Body of pancreas (tissue), 4 donors: Measurements from ENCODE around the gene TRAF5. TPM values are rescaled to one million over a fixed set of nuclear protein-coding genes. Genes with fewer than 3 reads are reported as not detected.

Source experiments
- ATAC-seq: fragments of 150-250 bp; one replicate; pipeline ENCODE4 v1.9.1; 2016
- DNase-seq, 4 donors: peaks; one replicate each; pipeline ENCODE4 v3.0.0-alpha.2; 2019
- H3K27ac ChIP-seq, 4 donors: fragments of 200-600 bp; sonication (generic); 1 replicate in 3 of 4; 2 replicates in 1 of 4; pipeline versions ENCODE4 v1.5.1 to v1.6.1; 2016 to 2019; ENCODE audit warnings: mild to moderate bottlenecking in 1 of 4, mixed read lengths in 1 of 4, moderate library complexity in 1 of 4
- H3K27me3 ChIP-seq, 2 donors: fragments of 200-600 bp; sonication (generic); one replicate each; pipeline ENCODE4 v1.6.0; 2016; ENCODE audit warnings: mild to moderate bottlenecking in 1 of 2
- H3K36me3 ChIP-seq, 2 donors: fragments of 200-600 bp; sonication (generic); replicated peaks in 1 of 2; 2 replicates each; pipeline ENCODE4 v1.5.1; 2016; ENCODE audit warnings: low read depth in 2 of 2; ENCODE audit not compliant: insufficient read depth in 1 of 2
- H3K4me1 ChIP-seq: fragments of 200-600 bp; sonication (generic); one replicate; pipeline ENCODE4 v1.6.0; 2016
- H3K4me3 ChIP-seq, 2 donors: fragments of 200-600 bp; sonication (generic); 1 replicate in 1 of 2; 2 replicates in 1 of 2; pipeline ENCODE4 v1.5.1; 2016 to 2019
- H3K9me3 ChIP-seq, 3 donors: fragments of 200-600 bp; sonication (generic); 1 replicate in 2 of 3; 2 replicates in 1 of 3; pipeline ENCODE4 v1.5.1; 2016
- POLR2A ChIP-seq, 3 donors: fragments of 450-650 bp; IDR thresholded peaks; one replicate each; pipeline ENCODE4 v1.6.1; 2016; ENCODE audit warnings: antibody characterized with exemption in 3 of 3, mild to moderate bottlenecking in 2 of 3
- WGBS, 2 donors: methylation state at CpG; one replicate each; pipeline ENCODE4 v1.1.5; 2017; 5-methylcytosine and 5-hydroxymethylcytosine counted together
- intact Hi-C: fragments of 100-400 bp; cut with DNase I; formaldehyde crosslinking; loops from one replicate; pipeline ENCODE4 v1.15.1; 2023
- total RNA-seq, 2 donors: library from RNA; depleted of rRNA; stranded (reverse); fragments of >200 nt; gene quantifications; one replicate each; pipeline ENCODE4 v1.1.0, GENCODE V29; 2016
- TF ChIP-seq, protein P1 (sequence below), 7 experiments: fragments of 450-650 bp in 4 of 7; fragments of 200-600 bp in 3 of 7; sonication (generic) in 3 of 7; IDR thresholded peaks; one replicate each; pipeline ENCODE4 v1.5.1; 2016 to 2019; ENCODE audit warnings: antibody characterized with exemption in 7 of 7

TRAF5 gene
- total RNA-seq, 2 donors from 2014 or later: 35.6 to 37.6 TPM

DNA sequence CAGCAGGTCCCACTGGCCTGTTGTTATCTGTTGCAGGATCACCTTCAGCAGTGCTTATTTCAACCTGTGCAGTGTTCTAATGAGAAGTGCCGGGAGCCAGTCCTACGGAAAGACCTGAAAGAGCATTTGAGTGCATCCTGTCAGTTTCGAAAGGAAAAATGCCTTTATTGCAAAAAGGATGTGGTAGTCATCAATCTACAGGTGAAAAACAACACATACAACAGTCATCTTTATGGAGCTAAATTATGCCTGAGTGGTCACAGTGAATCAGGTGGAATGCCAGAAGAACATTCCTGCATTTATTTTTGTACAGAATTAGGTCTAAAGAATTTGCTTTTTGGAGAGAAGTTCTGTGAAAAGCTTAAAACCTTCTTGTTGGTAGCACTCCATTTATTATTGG is 33.2 kb downstream of the TRAF5 start:
- Histone ChIP-seq H3K9me3 (no peaks in the 10 kb centered on the region), H3K4me3 (no peak overlapping the region), H3K27ac (no peak overlapping the region), H3K36me3 (peaks cover 0 to 4% of the 10 kb centered on the region in 2 donors), H3K4me1 (no peaks in the 10 kb centered on the region), H3K27me3 (no peaks in the 10 kb centered on the region)
- TF ChIP-seq, protein P1, sequence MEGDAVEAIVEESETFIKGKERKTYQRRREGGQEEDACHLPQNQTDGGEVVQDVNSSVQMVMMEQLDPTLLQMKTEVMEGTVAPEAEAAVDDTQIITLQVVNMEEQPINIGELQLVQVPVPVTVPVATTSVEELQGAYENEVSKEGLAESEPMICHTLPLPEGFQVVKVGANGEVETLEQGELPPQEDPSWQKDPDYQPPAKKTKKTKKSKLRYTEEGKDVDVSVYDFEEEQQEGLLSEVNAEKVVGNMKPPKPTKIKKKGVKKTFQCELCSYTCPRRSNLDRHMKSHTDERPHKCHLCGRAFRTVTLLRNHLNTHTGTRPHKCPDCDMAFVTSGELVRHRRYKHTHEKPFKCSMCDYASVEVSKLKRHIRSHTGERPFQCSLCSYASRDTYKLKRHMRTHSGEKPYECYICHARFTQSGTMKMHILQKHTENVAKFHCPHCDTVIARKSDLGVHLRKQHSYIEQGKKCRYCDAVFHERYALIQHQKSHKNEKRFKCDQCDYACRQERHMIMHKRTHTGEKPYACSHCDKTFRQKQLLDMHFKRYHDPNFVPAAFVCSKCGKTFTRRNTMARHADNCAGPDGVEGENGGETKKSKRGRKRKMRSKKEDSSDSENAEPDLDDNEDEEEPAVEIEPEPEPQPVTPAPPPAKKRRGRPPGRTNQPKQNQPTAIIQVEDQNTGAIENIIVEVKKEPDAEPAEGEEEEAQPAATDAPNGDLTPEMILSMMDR (IDR thresholded peaks at IDR 0.05): no peak
- TF ChIP-seq POLR2A (IDR thresholded peaks at IDR 0.05): no peak
- DNase-seq (no peak), ATAC-seq (no peak)
- intact Hi-C loops: no loop called here
- WGBS, 2 donors: 86 to 90% methylated on average over 3 of the region's 3 CpGs

DNA sequence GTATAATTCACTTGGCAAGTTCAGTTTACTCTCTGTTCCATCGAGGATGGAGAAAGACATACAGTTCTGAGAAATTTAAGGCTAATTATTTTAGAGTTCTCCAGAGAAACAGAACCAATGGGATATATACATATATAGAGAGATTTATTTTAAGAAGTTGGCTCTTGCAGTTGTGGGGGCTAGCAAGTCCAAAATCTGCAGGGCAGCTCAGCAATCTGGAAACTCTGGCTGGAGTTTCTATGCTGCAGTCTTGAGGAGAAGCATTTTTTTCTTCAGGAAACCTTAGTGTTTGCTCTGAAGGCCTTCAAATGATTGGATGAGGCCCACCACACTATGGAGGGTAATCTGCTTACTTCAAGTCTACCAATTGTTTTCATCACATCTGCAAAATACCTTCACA is 34.6 kb downstream of the TRAF5 start:
- no peaks in the 10 kb centered on the region for H3K9me3 ChIP-seq
- H3K27me3 ChIP-seq: no peaks in the 10 kb centered on the region
- whole genome bisulfite sequencing, 2 donors: 83 to 85% methylated on average over 1 of the region's 1 CpG
- no peak for TF ChIP-seq POLR2A (IDR thresholded peaks at IDR 0.05)
- H3K36me3 ChIP-seq: peaks cover 0 to 1% of the 10 kb centered on the region in 2 donors
- ATAC-seq (no peak), DNase-seq (no peak)
- H3K4me1 ChIP-seq: no peaks in the 10 kb centered on the region
- intact Hi-C loops: no loop called here
- no peak overlapping the region for H3K27ac ChIP-seq
- H3K4me3 ChIP-seq: no peak overlapping the region

DNA sequence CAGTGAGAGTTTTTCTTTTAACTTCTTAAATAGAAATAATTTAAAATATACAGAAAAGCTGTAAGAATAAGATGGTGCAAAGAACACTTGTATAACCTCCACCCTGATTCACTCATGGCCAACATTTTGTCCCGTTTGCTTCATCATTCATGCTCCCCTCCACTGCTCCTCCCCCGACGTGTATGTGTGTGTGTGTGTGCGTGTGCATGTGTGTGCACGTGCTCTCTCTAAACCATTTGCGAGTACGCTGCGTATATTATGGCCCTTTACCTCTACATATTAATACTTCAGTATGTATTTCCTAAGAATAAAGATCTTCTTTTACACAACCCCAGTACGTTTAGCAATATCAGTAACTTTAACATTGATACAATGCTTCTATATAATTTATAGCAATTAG is 43.0 kb downstream of the TRAF5 start:
- no peak for TF ChIP-seq POLR2A (IDR thresholded peaks at IDR 0.05)
- TF ChIP-seq, protein P1 (IDR thresholded peaks at IDR 0.05): no peak
- ATAC-seq: no peak
- no peak for DNase-seq
- Histone ChIP-seq H3K4me1 (no peaks in the 10 kb centered on the region), H3K9me3 (no peaks in the 10 kb centered on the region), H3K36me3 (no peaks in the 10 kb centered on the region), H3K27ac (no peak overlapping the region), H3K4me3 (no peak overlapping the region), H3K27me3 (no peaks in the 10 kb centered on the region)
- 83 to 90% methylated on average over 9 of the region's 9 CpGs for WGBS, 2 donors
- intact Hi-C loops: no loop called here

DNA sequence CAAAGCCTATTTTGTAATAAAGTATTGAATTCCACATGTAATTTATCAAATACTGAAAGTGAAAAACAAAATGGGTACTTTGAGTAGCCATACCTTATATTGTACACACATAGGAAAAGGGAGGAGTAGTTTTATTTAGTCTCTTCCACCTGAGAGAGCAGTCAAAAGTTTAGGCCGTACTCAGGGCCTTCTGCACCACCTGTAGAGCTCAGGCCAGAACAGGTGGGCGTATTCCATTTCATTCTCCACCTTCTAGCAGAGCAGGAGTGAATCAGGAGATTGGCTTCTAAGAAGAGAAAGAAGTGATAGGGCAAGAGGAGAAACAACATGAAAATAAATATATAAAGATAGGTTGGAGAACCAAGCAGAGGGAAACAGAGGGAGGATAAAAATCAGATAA is 44.0 kb downstream of the TRAF5 start:
- DNase-seq (no peak), ATAC-seq (no peak)
- no peak overlapping the region for H3K27ac ChIP-seq
- intact Hi-C loops: no loop called here
- H3K27me3 ChIP-seq: no peaks in the 10 kb centered on the region
- H3K9me3 ChIP-seq: no peaks in the 10 kb centered on the region
- TF ChIP-seq POLR2A (IDR thresholded peaks at IDR 0.05): no peak
- H3K4me3 ChIP-seq: no peak overlapping the region
- WGBS, 2 donors: 86 to 89% methylated on average over 2 of the region's 2 CpGs
- H3K36me3 ChIP-seq: no peaks in the 10 kb centered on the region
- H3K4me1 ChIP-seq: no peaks in the 10 kb centered on the region

DNA sequence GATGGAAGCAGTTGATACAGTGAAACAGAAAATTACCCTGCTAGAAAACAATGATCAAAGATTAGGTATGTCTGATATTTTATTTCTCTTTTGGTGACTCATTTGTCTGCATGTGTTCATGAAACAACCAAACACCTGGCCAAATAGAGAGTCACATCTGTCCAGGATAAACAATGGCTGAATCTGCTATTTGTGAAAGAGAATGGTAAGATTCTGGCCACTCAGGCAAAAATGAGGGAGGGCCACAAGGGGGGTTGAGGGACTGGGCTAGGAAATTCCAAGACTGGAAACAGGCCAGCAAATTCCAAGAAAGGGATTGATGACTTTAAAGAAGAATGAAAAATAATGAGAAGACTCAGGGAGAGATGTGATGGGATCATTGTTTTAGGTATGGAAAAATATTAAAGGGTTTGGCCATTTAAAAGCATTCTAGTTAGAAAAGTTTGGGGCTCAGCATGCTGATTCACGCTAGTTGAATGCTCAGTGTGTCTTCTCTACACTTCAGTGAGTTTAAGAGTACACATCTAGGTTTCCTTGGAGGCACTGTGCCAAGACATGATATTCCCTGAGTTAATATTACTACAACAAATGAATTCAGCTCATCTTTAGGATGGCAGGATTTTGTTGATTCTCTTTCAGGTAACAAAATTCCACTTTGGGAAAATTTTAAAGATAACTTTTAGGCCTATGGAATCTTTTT is 44.9 kb downstream of the TRAF5 start:
- ATAC-seq (no peak), DNase-seq (no peak)
- no peaks in the 10 kb centered on the region for H3K27me3 ChIP-seq
- H3K4me3 ChIP-seq: no peak overlapping the region
- intact Hi-C loops: no loop called here
- H3K4me1 ChIP-seq: no peaks in the 10 kb centered on the region
- no peaks in the 10 kb centered on the region for H3K9me3 ChIP-seq
- WGBS, 2 donors: 83 to 97% methylated on average over 1 of the region's 1 CpG
- TF ChIP-seq, protein P1 (IDR thresholded peaks at IDR 0.05): no peak
- no peak for TF ChIP-seq POLR2A (IDR thresholded peaks at IDR 0.05)
- no peak overlapping the region for H3K27ac ChIP-seq
- H3K36me3 ChIP-seq: no peaks in the 10 kb centered on the region

DNA sequence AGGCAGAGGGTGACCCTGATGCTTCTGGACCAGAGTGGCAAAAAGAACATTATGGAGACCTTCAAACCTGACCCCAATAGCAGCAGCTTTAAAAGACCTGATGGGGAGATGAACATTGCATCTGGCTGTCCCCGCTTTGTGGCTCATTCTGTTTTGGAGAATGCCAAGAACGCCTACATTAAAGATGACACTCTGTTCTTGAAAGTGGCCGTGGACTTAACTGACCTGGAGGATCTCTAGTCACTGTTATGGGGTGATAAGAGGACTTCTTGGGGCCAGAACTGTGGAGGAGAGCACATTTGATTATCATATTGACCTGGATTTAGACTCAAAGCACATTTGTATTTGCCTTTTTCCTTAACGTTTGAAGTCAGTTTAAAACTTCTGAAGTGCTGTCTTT is 45.8 kb downstream of the TRAF5 start:
- intact Hi-C loops: no loop called here
- ATAC-seq (no peak), DNase-seq (no peak)
- TF ChIP-seq, protein P1 (IDR thresholded peaks at IDR 0.05): no peak
- no peak for TF ChIP-seq POLR2A (IDR thresholded peaks at IDR 0.05)
- Histone ChIP-seq H3K4me1 (no peaks in the 10 kb centered on the region), H3K27ac (no peak overlapping the region), H3K4me3 (no peak overlapping the region), H3K36me3 (no peaks in the 10 kb centered on the region), H3K9me3 (no peaks in the 10 kb centered on the region), H3K27me3 (no peaks in the 10 kb centered on the region)
- WGBS, 2 donors: 74 to 76% methylated on average over 4 of the region's 4 CpGs
